Activated T-helper 2 cell treated with anti-CD3 and anti-CD28 coated beads, Interferon-gamma antibody, Interleukin-2, Interleukin-4, amounts not matched to agents 10 μg/mL and 5 μg/mL and 100 μg/mL, durations not matched to agents 14 hours and 24 hours and 36 hours (primary cell): ENCODE data around the gene EDN1. TPM values are rescaled to one million over a fixed set of nuclear protein-coding genes. Genes with fewer than 3 reads are reported as not detected.

Source experiments
- DNase-seq: peaks from one replicate; pipeline ENCODE4 v3.0.0; 2021; ENCODE audit warnings: low spot score
- H3K27ac Mint-ChIP-seq: one replicate; pipeline ENCODE4 v1.8.0; 2021; ENCODE audit warnings: mixed read lengths
- H3K27me3 Mint-ChIP-seq: one replicate; pipeline ENCODE4 v1.8.0; 2021; ENCODE audit warnings: low read depth, mixed read lengths
- H3K36me3 Mint-ChIP-seq: one replicate; pipeline ENCODE4 v1.8.0; 2021; ENCODE audit warnings: low read depth, mixed read lengths
- H3K4me1 Mint-ChIP-seq: one replicate; pipeline ENCODE4 v1.8.0; 2021; ENCODE audit warnings: low read depth, mixed read lengths
- H3K4me3 Mint-ChIP-seq: one replicate; pipeline ENCODE4 v1.8.0; 2021; ENCODE audit warnings: low read depth, mild to moderate bottlenecking, moderate library complexity, mixed read lengths
- H3K9me3 Mint-ChIP-seq: one replicate; pipeline ENCODE4 v1.8.0; 2021; ENCODE audit warnings: mixed read lengths
- intact Hi-C: fragments of 100-400 bp; cut with micrococcal nuclease; formaldehyde crosslinking; loops from one replicate; pipeline ENCODE4 v1.15.1; 2023
- total RNA-seq: library from RNA; stranded (reverse); gene quantifications from 2 replicates; pipeline ENCODE4 v1.2.3, GENCODE V29; 2022

The EDN1 gene
- total RNA-seq, 1 donor from 2014 or later = 0.09 TPM

DNA sequence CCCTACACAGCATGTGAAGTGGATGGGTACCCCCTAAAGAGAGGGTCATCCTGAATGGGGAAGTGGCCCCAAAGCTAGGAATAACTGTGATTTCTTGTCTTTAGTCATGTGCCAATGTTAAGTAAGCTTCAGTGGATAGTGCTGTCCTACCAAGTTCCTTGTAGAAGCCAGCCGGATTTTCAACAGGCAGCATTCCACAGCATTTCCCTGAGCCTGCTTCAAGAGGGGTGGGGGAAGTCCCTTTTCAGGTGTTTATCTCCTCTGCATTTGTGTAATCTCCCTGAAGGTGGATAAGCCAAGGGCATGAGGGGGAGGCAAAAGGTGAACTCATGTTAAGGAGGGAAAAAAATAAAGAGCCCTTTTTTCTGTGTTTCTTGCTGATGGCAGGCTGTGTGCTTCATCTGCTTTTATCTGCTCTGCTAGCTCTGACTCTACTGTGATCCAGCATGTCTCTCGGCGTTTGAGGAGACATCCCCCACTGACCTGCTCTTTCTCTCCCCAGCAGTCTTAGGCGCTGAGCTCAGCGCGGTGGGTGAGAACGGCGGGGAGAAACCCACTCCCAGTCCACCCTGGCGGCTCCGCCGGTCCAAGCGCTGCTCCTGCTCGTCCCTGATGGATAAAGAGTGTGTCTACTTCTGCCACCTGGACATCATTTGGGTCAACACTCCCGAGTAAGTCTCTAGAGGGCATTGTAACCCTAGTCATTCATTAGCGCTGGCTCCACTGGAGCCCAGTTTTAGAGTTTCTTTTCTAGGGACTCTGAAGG lies 1.9 kb downstream of the EDN1 start:
- H3K27ac Mint-ChIP-seq = no peak overlapping the region
- H3K36me3 Mint-ChIP-seq = no peaks in the 10 kb centered on the region
- H3K4me1 Mint-ChIP-seq = peaks cover 21% of the 10 kb centered on the region
- H3K4me3 Mint-ChIP-seq = no peak overlapping the region
- no peaks in the 10 kb centered on the region for H3K9me3 Mint-ChIP-seq
- intact Hi-C loops = loop anchor here (5.0 kb wide), 1 partner anchor 315 kb away; no protein-coding TSS in a partner anchor
- peaks cover 54% of the 10 kb centered on the region for H3K27me3 Mint-ChIP-seq
- no peak for DNase-seq

DNA sequence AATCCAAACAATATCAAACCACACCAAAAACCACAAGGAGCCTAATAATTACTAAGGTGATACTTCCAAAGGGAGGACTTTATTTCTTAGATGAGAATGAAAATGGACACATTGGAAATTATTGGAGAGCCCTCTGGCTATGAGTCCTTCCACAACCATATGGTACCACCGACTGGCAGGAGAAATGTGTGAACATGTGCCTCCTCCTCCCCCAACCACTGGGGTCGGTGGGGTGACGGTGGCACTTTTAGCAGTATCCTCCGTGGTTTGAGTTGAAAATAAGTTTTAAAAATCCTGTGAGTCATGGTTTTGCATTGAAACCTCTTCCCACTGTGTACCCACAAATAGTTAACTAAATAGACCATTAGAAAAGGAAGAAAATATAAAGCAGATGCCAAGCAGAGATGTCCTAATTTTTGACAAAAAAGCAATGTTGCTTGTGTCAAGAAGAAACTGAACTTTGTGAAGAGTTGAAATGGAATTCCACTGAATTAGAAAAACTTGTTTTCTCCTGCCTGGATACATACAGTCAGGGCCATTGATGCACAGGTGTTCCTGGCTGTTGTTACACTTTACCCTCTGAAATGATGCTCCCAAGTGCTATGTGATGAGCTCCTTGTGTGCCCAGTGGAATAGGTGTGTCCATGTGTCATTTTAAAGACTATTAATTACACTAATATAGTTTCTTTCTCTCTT lies 3.2 kb downstream of the EDN1 start:
- H3K27ac Mint-ChIP-seq = no peak overlapping the region
- H3K4me3 Mint-ChIP-seq = no peak overlapping the region
- no peaks in the 10 kb centered on the region for H3K36me3 Mint-ChIP-seq
- H3K27me3 Mint-ChIP-seq = peaks cover 50% of the 10 kb centered on the region
- H3K4me1 Mint-ChIP-seq = peaks cover 21% of the 10 kb centered on the region
- no peak for DNase-seq
- no peaks in the 10 kb centered on the region for H3K9me3 Mint-ChIP-seq
- intact Hi-C loops = loop anchor here (5.0 kb wide), 1 partner anchor 314 kb away; no protein-coding TSS in a partner anchor

DNA sequence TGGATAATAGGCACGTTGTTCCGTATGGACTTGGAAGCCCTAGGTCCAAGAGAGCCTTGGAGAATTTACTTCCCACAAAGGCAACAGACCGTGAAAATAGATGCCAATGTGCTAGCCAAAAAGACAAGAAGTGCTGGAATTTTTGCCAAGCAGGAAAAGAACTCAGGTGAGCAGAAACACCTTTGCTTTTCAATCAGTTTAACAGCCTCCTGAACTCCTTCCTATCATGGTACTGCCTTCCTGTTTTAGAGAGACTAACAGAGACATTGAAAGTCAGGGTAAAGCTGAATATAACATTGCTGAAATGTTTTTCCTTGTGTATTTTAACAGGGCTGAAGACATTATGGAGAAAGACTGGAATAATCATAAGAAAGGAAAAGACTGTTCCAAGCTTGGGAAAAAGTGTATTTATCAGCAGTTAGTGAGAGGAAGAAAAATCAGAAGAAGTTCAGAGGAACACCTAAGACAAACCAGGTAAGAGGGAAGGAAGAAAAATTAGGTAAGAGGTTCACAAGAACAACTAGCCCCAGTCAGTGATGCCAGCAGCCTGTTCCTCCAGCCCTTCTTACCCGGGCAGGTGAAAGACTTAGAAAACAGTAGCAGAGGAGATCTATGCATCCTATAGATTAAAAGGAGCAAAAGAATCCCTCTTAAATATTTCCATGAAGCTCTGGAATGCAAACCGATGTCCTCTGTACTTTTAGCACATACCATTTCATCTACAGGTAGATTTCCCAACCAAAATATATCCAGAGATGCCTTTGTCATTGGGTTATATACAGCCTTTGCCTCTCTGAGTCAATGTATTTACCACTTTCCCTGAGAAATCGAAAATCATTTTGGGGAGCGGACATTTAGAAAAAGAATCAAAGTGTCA lies 4.0 kb downstream of the EDN1 start:
- no peaks in the 10 kb centered on the region for H3K36me3 Mint-ChIP-seq
- H3K4me1 Mint-ChIP-seq = peaks cover 17% of the 10 kb centered on the region
- no peak overlapping the region for H3K27ac Mint-ChIP-seq
- peaks cover 44% of the 10 kb centered on the region for H3K27me3 Mint-ChIP-seq
- no peaks in the 10 kb centered on the region for H3K9me3 Mint-ChIP-seq
- no peak overlapping the region for H3K4me3 Mint-ChIP-seq
- DNase-seq = no peak
- intact Hi-C loops = loop anchor here (5.0 kb wide), 1 partner anchor 313 kb away; no protein-coding TSS in a partner anchor

DNA sequence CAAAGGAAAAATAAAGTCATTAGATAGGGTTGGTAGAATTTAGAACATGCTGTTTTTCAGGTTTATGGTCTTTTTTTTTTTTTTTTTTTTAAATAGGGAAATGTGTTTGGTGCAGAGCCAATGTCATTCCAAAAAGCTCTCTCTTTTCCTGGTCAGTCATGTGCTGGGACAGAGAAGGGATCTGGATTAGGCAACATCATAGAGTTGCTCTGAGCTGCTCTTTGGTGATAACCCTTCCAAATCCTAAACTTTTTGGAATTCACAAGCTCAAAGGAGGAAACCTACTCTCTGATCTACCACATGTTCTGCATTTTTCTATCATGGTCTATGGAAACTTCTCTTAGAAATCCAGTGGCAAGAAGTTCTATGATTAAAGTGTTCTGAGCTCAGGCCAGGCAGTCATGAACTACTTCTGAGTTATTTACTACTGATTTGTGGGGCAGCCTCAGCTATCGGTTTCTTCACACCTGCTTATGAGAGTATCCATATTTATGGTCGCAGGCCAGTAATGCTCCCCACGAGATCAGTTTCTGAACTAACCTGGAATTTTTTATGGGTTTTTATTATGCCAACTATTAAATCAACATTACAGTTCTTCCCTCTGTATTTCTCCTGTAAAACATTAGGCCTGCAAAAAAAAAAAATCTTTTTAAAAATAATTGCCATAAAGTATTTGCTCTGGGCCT lies 4.8 kb downstream of the EDN1 start:
- Mint-ChIP-seq H3K27me3 (peaks cover 37% of the 10 kb centered on the region), H3K27ac (no peak overlapping the region), H3K4me3 (no peak overlapping the region), H3K4me1 (peaks cover 9% of the 10 kb centered on the region), H3K36me3 (no peaks in the 10 kb centered on the region), H3K9me3 (no peaks in the 10 kb centered on the region)
- DNase-seq = no peak
- intact Hi-C loops = loop anchor here (5.0 kb wide), 1 partner anchor 312 kb away; no protein-coding TSS in a partner anchor

DNA sequence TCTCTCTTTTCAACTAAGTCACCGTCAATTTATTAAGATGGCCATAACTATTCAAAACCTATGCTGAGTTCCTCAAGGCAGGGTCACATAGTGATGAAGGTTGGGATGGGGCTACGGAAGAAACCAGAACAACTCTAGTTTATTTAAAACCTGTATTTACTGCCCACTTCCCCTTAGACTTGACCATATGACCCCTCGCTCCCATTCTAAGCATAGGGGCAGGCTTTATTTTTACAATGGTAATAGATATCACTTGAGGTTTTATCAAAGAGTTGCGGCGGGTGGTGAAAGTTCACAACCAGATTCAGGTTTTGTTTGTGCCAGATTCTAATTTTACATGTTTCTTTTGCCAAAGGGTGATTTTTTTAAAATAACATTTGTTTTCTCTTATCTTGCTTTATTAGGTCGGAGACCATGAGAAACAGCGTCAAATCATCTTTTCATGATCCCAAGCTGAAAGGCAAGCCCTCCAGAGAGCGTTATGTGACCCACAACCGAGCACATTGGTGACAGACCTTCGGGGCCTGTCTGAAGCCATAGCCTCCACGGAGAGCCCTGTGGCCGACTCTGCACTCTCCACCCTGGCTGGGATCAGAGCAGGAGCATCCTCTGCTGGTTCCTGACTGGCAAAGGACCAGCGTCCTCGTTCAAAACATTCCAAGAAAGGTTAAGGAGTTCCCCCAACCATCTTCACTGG lies 5.5 kb downstream of the EDN1 start:
- intact Hi-C loops = no loop called here
- no peak overlapping the region for H3K4me3 Mint-ChIP-seq
- no peak for DNase-seq
- H3K27me3 Mint-ChIP-seq = peaks cover 30% of the 10 kb centered on the region
- H3K4me1 Mint-ChIP-seq = peaks cover 2% of the 10 kb centered on the region
- no peaks in the 10 kb centered on the region for H3K36me3 Mint-ChIP-seq
- H3K27ac Mint-ChIP-seq = no peak overlapping the region
- no peaks in the 10 kb centered on the region for H3K9me3 Mint-ChIP-seq

DNA sequence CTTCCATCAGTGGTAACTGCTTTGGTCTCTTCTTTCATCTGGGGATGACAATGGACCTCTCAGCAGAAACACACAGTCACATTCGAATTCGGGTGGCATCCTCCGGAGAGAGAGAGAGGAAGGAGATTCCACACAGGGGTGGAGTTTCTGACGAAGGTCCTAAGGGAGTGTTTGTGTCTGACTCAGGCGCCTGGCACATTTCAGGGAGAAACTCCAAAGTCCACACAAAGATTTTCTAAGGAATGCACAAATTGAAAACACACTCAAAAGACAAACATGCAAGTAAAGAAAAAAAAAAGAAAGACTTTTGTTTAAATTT lies 6.1 kb downstream of the EDN1 start:
- no peaks in the 10 kb centered on the region for H3K9me3 Mint-ChIP-seq
- peaks cover 2% of the 10 kb centered on the region for H3K4me1 Mint-ChIP-seq
- H3K27ac Mint-ChIP-seq = no peak overlapping the region
- intact Hi-C loops = no loop called here
- H3K36me3 Mint-ChIP-seq = no peaks in the 10 kb centered on the region
- no peak for DNase-seq
- peaks cover 29% of the 10 kb centered on the region for H3K27me3 Mint-ChIP-seq
- H3K4me3 Mint-ChIP-seq = no peak overlapping the region

DNA sequence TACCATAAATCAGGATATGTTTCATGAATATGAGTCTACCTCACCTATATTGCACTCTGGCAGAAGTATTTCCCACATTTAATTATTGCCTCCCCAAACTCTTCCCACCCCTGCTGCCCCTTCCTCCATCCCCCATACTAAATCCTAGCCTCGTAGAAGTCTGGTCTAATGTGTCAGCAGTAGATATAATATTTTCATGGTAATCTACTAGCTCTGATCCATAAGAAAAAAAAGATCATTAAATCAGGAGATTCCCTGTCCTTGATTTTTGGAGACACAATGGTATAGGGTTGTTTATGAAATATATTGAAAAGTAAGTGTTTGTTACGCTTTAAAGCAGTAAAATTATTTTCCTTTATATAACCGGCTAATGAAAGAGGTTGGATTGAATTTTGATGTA lies 6.4 kb downstream of the EDN1 start:
- no peak overlapping the region for H3K27ac Mint-ChIP-seq
- no peak for DNase-seq
- no peaks in the 10 kb centered on the region for H3K36me3 Mint-ChIP-seq
- no peaks in the 10 kb centered on the region for H3K9me3 Mint-ChIP-seq
- intact Hi-C loops = no loop called here
- H3K27me3 Mint-ChIP-seq = peaks cover 25% of the 10 kb centered on the region
- H3K4me1 Mint-ChIP-seq = peaks cover 2% of the 10 kb centered on the region
- no peak overlapping the region for H3K4me3 Mint-ChIP-seq

DNA sequence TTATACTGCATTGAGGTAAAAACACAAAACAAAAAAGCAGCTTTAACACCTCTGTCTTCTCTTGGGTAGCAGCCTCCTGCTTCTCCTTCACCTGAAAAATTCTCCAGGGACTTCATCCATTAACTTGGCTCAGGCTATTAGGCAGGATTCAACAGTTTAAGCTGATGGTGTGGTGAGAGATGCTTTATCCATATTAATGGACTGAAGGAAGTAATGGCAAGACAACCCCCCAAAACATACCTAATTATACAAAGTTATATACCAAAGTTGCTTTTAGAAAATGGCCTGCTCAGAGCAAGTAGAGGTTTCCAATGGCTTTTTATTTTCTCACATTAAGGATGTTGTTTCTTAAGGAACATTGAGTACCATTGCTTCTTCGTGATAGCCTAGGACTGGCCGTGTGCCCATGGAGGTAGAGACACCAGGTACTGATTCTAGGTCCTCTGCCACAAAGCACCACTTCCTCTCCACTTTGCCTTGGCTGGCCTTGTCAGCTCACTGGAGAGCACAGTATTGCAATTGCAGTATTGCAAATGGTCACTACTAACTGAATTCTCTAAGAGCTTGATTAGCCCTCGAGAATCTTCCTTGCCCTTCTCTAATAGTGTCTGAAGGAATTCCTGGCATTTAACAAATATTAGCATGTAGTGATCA lies 7.3 kb downstream of the EDN1 start:
- Mint-ChIP-seq H3K36me3 (no peaks in the 10 kb centered on the region), H3K27ac (no peak overlapping the region), H3K27me3 (peaks cover 17% of the 10 kb centered on the region), H3K9me3 (no peaks in the 10 kb centered on the region), H3K4me1 (no peaks in the 10 kb centered on the region), H3K4me3 (no peak overlapping the region)
- intact Hi-C loops = no loop called here
- no peak for DNase-seq

DNA sequence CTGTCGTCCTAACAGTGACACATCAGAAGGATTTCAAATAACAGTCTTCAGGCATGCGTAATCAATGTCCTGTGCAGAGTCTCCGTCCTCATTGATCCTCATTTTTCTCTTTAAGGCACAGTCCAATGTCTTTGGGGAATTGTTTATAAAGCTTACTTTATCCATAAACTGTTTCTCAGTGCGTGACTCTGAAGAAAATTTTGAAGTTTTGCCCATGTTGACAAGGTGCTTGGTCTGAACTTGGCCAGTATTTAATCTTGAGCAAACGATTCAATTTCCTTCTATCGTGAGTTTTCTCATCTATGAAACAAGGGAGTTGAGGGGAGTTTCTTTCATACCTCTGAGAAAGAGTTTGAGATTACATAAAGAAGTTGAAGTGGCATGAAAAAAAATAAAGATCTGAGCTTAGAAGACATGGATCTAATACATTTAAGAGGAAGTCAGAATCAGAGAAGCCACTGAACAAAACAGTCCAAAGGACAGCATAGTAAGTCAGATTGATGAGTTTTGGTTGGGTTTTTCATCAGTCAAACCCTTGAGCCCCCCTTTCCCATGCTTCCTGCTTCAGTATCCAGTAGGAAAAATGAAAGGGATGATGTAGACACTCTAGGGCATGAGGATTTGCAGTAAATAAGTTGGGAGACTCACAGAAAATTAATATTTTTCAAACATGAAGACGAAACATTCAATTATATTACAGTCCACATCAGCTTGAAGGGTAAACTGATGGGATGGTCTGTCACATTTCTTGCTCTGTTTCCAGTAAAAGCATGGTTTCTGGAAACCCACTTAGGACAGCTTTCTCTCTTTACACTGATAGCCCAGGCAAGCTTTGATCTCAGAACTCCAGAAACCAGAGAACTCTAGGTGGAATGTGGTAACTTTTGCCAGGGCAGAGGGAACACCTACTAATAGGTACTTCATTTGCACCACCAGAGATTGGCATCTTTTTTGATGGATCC lies 8.1 kb downstream of the EDN1 start:
- intact Hi-C loops = no loop called here
- Mint-ChIP-seq H3K27ac (no peak overlapping the region), H3K27me3 (peaks cover 8% of the 10 kb centered on the region), H3K36me3 (no peaks in the 10 kb centered on the region), H3K9me3 (no peaks in the 10 kb centered on the region), H3K4me1 (no peaks in the 10 kb centered on the region), H3K4me3 (no peak overlapping the region)
- DNase-seq = no peak

DNA sequence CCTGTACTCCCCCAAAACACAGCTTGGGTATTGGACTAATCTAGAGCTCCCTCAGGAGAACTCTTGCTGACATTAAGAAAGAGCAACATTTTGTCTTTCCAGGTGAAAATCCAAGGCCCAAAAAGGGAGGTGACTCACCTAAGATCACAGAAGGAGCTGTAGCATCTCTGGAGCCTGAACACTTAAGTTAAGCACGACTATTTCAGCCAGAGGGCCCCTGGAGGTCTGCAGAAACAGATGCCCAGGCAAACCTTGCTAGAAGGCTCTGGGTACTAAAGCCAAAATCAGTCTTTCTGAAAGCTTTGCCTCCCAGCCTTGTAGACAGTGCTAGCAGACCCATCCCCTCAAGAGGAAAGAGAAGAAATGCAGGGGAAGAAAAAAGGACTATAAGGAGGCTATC lies 8.8 kb downstream of the EDN1 start:
- H3K27me3 Mint-ChIP-seq = peaks cover 7% of the 10 kb centered on the region
- no peak for DNase-seq
- no peaks in the 10 kb centered on the region for H3K36me3 Mint-ChIP-seq
- no peaks in the 10 kb centered on the region for H3K9me3 Mint-ChIP-seq
- intact Hi-C loops = no loop called here
- no peak overlapping the region for H3K4me3 Mint-ChIP-seq
- no peak overlapping the region for H3K27ac Mint-ChIP-seq
- H3K4me1 Mint-ChIP-seq = no peaks in the 10 kb centered on the region

DNA sequence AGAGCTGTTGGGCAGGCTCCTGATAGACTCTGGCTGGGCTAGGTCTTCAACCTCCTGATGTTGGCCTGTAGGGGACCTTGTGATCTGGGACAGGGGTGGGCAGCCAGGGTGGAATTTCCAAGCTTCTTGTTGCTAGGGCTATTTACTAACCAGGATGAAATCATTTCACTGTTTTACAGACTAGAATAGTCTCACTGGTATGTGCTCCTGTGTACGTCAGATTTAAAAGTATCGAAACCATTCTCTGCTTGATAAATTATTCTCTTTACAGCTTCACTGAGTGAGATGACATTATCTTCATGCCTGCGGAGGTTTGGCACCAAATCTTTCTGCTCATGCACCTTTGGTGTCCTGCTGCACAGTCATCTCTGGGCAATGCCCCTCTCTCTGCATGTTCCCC lies 10.9 kb downstream of the EDN1 start:
- no peaks in the 10 kb centered on the region for H3K4me1 Mint-ChIP-seq
- no peaks in the 10 kb centered on the region for H3K36me3 Mint-ChIP-seq
- peaks cover 10% of the 10 kb centered on the region for H3K27me3 Mint-ChIP-seq
- H3K4me3 Mint-ChIP-seq = no peak overlapping the region
- DNase-seq = no peak
- H3K9me3 Mint-ChIP-seq = no peaks in the 10 kb centered on the region
- no peak overlapping the region for H3K27ac Mint-ChIP-seq
- intact Hi-C loops = no loop called here
